NCI-H524 treated with DMSO at 0.1 percent for 48 hours (cell line): ENCODE results near the gene MB21D2.
A peak's percentile ranks its signal among the peaks of the same experiment; 100 is the strongest.

Experiments used
- DNase-seq: peaks from one replicate; lab custom pipeline; 2025; lab: John Stamatoyannopoulos, UW

MB21D2 gene

GRCh38 chr3:192833177-192833890 lies 84.3 kb downstream of the MB21D2 start:
- DNase-seq, result no peak

DNA sequence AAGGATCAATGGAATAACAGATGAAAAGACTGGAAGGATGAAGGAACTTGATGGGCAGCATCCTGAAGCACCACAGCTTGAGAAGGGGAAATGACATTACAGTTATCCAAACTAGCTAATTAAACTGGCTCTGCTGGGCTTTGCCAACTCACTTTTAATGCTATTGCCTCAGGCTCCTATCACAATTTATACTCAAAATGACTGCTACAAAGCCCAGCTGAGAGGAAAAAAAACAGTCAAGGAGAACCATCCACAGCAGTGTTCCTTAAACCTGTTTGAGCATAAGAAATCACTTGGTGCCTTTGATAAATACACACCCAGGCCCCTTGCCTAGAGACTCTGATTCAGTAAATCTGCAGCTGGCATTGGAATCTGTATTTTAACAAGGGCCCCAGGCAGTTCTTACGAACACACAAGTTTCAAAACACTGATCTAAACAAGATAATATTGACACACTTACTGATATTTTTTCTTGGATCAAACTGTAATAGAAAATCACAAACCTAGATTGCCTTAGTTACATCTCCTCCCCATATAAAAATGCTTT lies 85.8 kb downstream of the MB21D2 start:
- DNase-seq, result no peak

DNA sequence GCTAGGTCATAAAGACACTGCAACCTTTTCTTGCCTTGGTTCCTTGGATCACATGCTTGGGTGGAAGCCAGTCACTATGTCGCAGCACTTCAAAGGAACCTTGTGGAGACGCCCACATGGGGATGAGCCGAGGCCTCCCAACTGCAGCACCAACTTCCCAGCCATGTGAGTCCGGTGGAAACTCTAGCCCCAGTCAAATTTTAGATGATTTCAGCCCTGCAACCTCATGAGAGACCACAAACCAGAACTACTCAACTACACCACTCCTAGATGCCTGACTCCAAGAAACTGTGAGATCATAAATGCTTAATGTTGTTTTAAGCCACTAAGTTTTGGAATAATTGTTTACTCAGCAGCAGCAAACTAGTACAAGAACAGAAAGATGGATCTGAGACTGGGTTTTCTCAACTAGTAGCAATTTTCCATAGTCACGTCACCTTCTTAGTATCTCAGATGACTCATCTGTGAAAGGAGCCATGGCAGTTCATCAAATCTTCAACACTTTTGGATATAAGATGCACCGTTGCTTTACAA lies 86.5 kb downstream of the MB21D2 start:
- no peak for DNase-seq

- peak; percentile 94 for DNase-seq
These were observed 87.2 kb downstream of the MB21D2 start for GRCh38 chr3:192830291-192831110.

- DNase-seq, result no peak
These were observed 89.6 kb downstream of the MB21D2 start for GRCh38 chr3:192827863-192828594.

DNA sequence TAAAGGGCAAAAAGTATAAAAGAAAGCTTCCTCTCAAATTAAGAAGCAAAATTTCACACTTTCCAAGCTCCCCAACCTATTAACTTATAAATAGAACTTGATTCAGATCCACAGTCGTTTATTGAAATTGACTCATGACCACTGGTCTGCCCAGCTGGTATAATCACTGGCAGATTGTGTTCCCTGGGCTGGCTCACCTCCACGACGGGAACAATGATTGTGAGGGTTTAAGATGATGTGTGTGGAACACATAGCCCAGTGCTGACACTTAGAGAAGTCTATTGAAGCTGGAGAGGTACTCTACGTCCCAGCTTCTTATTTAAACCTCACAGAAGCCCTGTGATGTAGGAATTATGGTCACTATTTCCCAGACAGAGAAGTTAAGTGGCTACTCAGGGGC lies 90.4 kb downstream of the MB21D2 start:
- no peak for DNase-seq

GRCh38 chr3:192826214-192827006 lies 91.2 kb downstream of the MB21D2 start:
- DNase-seq, result no peak

DNA sequence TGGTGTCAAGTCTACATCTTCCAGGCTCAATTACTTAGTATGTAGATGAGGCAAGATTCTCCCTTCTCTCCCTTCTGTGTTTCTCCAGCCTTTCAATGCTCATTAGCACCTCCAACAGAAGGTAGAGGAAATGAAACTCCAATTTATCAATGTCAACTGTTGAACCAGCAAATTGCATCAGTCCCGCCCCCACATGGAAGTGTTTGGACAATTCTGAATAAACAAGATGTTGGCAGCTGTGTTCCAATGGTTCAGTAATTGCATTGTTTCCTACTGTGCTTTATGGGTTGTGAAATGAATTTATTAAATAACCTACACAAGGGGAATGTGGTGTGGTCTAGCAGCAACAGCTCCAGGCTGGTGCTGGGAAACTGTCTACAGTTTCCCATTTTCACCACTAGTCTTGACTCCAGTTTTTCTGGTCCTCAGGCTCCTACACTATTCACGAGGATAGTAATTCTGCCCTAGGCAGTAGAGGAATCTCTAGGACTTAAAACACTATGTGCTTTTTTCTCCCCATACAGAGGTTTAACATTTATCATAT lies 91.9 kb downstream of the MB21D2 start:
- no peak for DNase-seq

GRCh38 chr3:192825216-192825615 lies 92.4 kb downstream of the MB21D2 start:
- DNase-seq, result no peak

DNA sequence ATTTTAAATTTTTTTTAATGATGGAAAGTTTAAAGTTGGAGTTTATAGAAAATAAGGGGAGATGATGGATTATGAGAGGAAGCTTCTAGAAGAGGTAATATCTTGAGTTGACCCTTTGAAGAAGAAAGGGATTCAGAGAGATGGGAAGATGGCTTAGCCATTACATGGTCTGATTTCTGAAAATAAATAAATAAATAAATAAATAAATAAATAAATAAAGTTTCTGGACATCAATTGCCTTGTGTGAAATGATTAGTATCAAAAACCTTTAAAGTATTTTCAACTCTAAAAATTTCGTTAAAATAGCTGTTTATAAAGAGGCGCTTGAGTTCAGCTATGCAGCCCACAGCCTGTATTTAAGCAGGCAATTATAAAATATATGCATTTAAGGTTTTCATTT lies 93.3 kb downstream of the MB21D2 start:
- DNase-seq, result no peak

DNA sequence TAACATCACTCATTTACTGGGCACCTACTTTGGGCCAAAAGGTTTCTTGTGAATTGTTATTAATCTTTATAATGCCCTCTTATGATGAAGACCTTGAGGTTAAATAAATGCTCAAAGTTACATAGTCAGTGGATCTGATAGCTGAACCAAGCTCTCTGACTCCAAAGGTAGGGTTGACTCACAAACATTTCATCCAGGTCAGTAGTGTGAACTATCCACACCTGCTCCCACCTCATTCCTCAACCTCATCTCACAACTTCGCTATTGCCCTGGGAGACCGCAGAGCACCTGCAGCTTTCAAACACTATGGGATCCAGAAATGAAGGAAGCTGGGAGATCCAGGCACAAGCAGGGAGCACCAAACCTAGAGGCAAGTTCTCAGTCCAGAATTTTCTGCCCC lies 96.5 kb downstream of the MB21D2 start:
- DNase-seq, result no peak

DNA sequence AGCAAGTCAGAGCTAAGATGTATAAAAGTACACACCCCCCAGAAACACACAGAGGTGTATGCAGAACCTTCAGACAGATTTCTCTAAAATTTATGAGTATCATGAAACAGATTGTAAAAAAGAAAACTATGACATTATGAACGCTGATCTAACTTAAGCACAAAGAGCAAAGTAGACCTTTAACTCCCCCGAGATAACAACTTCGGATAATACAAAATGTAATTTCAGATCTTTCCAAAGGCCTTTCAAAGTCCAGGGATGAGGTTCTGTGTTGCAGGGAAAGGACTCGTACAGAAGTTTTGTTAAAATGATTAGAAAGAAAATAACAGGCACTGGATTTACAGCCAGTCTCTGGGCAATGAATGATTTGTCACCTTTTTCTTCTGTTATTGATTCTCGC lies 97.5 kb downstream of the MB21D2 start:
- no peak for DNase-seq

DNA sequence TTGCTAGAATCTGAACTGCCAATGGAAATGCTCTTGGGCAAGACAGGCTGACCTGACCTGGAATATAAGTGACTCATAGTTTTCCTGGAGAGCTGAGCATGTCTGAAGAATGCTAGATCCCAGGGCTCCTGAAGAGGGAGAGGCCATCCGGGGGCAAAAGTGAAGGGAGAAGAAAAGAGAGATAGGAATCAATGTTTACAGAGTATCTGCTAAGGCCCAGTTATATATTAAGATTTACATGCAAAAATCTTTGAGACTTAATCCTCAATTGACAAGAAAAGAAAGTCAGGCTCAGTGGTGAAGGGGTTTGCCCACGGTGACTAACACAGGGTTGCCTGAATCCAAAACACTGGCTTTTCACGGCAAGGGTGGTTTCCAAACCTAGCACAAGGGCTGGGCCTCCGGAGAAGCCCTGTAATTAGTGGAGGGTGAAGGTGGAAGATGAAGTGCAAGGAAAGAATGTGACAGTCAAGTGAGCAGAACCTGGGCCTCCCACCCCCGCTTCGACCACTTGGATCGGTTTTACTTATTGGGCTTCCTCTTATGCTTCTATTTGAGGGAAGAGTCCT lies 98.6 kb downstream of the MB21D2 start:
- no peak for DNase-seq

- DNase-seq, result no peak
These were observed 99.5 kb downstream of the MB21D2 start for GRCh38 chr3:192818126-192818525.

GRCh38 chr3:192817506-192817905 lies 100.2 kb downstream of the MB21D2 start:
- peak; percentile 15 for DNase-seq

- no peak for DNase-seq
These were observed 100.6 kb downstream of the MB21D2 start for GRCh38 chr3:192817053-192817452.

DNA sequence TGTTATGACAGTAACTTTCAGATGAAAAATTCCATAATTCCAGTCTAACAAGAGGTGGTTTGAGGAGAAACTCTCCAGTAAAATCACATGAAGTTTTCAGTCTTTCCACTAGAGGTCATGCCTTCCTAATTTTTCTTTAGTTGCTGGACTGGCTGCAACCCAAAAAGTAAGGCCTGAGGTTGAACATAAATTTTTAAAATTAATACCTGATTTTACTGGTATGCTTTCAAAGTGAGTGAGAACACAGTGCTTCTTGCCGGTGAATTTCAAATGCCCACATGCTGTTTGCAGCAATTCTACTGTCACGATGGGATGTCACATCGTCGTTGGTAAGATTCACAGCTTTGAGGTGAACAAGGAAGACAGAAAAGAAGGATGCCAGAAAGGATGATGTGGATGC lies 101.3 kb downstream of the MB21D2 start:
- DNase-seq, result peak; percentile 8

- DNase-seq, result peak; percentile 32
These were observed 104.8 kb downstream of the MB21D2 start for GRCh38 chr3:192812743-192813383.

DNA sequence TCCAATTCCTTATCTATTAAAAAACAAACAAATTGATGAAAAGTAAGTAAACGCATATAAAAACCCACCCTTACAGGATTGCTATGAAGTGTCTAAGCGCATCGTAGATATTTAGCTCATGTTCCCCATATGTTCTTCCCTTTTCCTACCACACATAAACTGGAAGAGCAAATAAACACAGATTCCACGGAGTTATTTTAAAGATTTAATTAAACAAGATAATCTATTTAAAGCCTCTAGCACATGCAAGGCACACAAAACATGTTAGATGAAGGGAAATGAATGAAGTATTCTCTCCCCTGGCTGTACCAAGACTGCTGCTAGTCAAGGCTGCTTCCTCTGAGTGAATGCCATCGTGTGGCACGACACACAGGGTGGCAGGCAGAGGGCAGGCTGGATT lies 111.9 kb downstream of the MB21D2 start:
- no peak for DNase-seq

DNA sequence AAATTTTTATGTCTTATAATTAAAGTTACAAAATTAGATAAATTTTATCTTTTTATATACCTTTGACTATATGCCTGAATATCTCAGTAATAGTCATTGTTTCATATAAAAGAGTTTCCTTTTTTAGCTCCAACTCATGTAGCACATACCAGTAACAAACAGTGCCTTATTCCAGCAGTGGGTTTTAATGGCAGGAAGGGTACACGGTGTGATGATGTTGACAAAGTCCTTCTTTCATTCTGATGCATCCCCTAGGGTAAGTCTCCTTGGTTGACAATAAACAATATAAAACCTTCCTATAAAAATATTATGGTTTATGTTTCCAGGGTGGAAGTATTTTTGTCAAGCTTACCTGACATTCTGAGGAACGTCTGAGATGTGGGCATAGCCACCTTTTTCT lies 113.2 kb downstream of the MB21D2 start:
- no peak for DNase-seq
